ENCODE results near the gene NUP50. TPM values are rescaled to one million over a fixed set of nuclear protein-coding genes. Genes with fewer than 3 reads are reported as not detected.

NUP50 gene
- total RNA-seq, 1 experiment from 2014 or later, result 160 TPM

GRCh38 chr22:45227645-45228400 is 64.1 kb downstream of the NUP50 start:
- no peak for DNase-seq (ENCODE audit: low read depth)

DNA sequence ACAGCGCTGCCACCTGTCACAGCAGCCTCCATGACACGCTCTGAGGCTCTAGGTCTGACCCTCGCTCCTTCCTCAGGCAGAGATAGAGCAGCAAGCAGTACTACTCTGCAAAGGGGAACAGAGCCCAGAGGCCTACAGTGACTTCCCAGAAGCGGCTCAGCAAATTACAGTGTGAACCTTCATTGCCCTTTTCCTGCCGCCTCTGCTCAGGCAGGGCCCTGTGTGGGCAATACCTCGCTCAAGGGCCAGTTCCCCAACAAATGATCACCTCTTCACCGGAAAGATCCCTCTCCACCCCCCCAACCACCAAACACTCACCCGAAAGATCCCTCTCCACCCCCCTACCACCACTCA is 64.7 kb downstream of the NUP50 start:
- DNase-seq (ENCODE audit: low read depth), result no peak

GRCh38 chr22:45229181-45229580 is 65.5 kb downstream of the NUP50 start:
- no peak for DNase-seq (ENCODE audit: low read depth)

GRCh38 chr22:45230026-45230721 is 66.4 kb downstream of the NUP50 start:
- DNase-seq (ENCODE audit: low read depth), result no peak

- no peak for DNase-seq (ENCODE audit: low read depth)
Measured at GRCh38 chr22:45231293-45231692, 67.6 kb downstream of the NUP50 start.

- DNase-seq (ENCODE audit: low read depth), result no peak
Measured at GRCh38 chr22:45233386-45233785, 69.7 kb downstream of the NUP50 start.

DNA sequence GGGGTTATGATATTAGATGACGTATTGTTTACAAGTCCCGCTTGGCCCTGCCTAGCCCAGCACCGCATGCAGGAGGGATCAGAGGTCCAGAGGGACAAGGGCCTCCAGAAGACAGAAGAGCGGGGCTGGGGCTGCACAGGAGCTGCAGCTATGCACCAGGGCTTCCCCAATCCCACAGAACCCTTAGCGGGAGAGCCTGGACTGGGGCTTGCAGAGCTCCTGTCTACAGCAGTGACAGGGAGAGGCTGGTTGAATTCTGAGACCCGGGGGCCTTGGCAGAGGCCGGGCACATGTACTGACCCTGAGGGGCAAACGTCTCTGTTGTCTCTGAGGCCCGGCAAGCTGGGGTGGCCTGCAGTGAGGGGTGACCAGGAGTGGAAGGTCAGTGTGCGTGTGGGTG is 70.1 kb downstream of the NUP50 start:
- DNase-seq (ENCODE audit: low read depth), result no peak

DNA sequence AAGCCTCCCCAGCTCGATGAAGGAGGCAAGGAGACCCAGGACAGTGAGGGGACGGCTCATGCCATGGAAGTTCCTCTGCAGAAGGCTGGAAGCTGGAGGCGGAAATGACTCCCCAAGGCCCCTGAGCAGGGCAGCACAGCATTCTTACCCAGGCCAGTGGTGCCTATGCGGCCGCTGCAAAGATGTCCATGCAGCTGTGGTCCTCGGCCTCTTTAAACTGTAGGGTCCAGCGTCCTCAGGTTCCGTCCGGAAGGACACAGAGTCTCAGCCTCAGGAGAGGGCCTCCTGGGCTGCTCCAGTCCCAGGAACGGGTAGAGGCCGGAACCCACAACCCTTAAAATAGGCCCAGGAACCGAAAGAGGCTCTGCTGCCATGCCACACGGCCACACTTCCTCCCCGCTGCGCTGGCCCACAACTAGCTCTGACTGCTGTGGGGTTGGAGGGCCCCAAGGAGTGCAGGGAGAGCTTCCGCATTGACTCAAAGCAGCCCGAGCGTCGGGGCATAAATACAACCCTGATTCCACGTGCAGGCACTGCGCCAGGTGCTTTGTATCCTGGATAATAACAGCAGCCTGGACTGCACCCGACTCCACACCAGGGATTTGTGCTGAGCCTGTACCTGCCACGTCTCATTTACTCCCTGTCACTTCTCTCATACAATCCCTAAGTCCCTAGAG is 71.5 kb downstream of the NUP50 start:
- DNase-seq (ENCODE audit: low read depth), result no peak

GRCh38 chr22:45235851-45236342 is 72.2 kb downstream of the NUP50 start:
- no peak for DNase-seq (ENCODE audit: low read depth)

DNA sequence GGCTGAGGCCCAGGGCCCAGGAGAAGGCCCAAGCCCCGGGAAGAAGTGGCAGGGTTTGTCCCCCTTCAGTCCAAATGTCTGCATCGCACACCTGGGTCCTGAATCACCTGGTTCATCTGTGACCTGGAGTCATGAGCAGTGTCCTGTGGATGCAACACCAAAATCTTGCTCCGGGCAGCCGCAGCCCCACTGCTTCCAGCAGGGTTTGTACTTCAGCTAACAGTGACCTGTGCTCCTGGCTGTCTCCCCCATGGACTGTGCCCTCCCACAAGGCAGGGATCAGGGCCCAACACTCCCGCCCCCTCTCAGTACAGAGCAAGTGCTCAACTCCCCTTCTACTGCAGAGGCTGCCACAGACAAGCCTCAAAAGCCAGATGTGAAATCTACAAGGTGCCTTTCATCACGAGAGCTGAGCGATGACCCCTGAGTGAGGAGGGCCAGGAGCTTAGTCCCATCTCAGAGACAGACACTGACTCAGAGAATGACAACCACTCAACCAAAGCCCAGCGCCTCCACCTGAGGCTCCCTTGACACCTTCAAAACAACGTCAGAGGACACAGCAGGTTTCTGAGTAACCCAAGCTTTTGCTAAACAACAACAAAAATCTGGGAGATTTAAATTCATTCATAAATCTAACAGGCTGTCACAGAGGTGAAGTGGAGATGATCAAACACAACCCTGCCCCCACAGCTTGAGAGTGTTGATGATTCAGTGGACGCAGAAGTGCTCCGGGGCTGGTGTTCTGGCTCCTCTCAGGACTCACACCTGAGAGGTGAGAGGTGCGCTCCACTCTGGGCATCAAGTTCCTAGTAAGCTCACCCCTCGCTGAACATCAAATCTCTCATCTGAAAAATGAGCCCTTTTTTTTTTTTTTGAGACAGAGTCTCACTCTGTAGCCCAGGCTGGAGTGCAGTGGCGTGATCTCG is 73.6 kb downstream of the NUP50 start:
- DNase-seq (ENCODE audit: low read depth), result no peak

Small RNAs within 50 kb of the gene (small RNA-seq; reads per million reads assigned to genes)
- not detected for gene MIR1249

Other genes starting within 250 kb of the NUP50 start
- 1.8 and 3.9 TPM in 2 replicates for gene PHF21B, start 153.9 kb upstream of the NUP50 start, total RNA-seq (2014; rRNA removed; shearing (Covaris generic))
- 51.3 and 87.7 TPM in 2 replicates for gene KIAA0930, start 77.0 kb downstream of the NUP50 start, total RNA-seq (2014; rRNA removed; shearing (Covaris generic))
- gene UPK3A, start 121.0 kb downstream of the NUP50 start, total RNA-seq (2014; rRNA removed; shearing (Covaris generic)), result not detected in 2 replicates
- 19.2 and 20.0 TPM in 2 replicates for gene FAM118A, start 146.0 kb downstream of the NUP50 start, total RNA-seq (2014; rRNA removed; shearing (Covaris generic))
- not detected in 2 replicates for gene SMC1B, start 249.7 kb downstream of the NUP50 start, total RNA-seq (2014; rRNA removed; shearing (Covaris generic))
- gene RIBC2, start 249.8 kb downstream of the NUP50 start, total RNA-seq (2014; rRNA removed; shearing (Covaris generic)), result 1.1 and 1.2 TPM in 2 replicates